H1 (cell line): Measurements from ENCODE around the gene FAM170B. TPM values are rescaled to one million over a fixed set of nuclear protein-coding genes. Genes with fewer than 3 reads are reported as not detected.

Experiments used
- CTCF ChIA-PET: fragments of 300-600 bp; sonication (Branson Sonifier 250); formaldehyde crosslinking; loops from one replicate; lab custom pipeline; 2021; ENCODE audit not compliant: partially characterized antibody; lab: Charles Lee
- POLR2A ChIA-PET: fragments of 300-600 bp; sonication (Branson Sonifier 250); formaldehyde crosslinking; loops from one replicate; lab custom pipeline; 2021; ENCODE audit warnings: inconsistent platforms; ENCODE audit not compliant: partially characterized antibody; lab: Charles Lee
- DNase-seq, 2 experiments: peaks; one replicate each; pipeline versions ENCODE4 v3.0.0 to v3.0.0-alpha.2; 2010 to 2022; ENCODE audit warnings: low spot score in 2 of 2, low read depth in 1 of 2, mixed read lengths in 1 of 2
- FAIRE-seq: peaks from 2 replicates; lab custom pipeline; 2011; peaks lifted over from hg19 to GRCh38; lab: Jason Lieb, UNC
- H2AFZ ChIP-seq: 2 replicates; pipeline ENCODE4 v1.8.1; 2012; ENCODE audit warnings: low read length, inconsistent platforms
- H2AK5ac ChIP-seq: 2 replicates; pipeline ENCODE4 v1.6.1; 2013; ENCODE audit warnings: low read depth, low read length
- H2BK120ac ChIP-seq: replicated peaks from 2 replicates; pipeline ENCODE3; 2013; ENCODE audit warnings: low read depth, low read length, inconsistent platforms
- H2BK12ac ChIP-seq: 2 replicates; pipeline ENCODE4 v1.6.1; 2013; ENCODE audit warnings: low read depth, low read length
- H2BK15ac ChIP-seq: 2 replicates; pipeline ENCODE4 v1.6.1; 2013; ENCODE audit warnings: low read length
- H2BK20ac ChIP-seq: 2 replicates; pipeline ENCODE4 v1.6.1; 2013; ENCODE audit warnings: low read length
- H2BK5ac ChIP-seq: 2 replicates; pipeline ENCODE4 v1.6.1; 2013; ENCODE audit warnings: low read depth, low read length
- H3K14ac ChIP-seq: 2 replicates; pipeline ENCODE4 v1.6.1; 2013; ENCODE audit warnings: inconsistent platforms; ENCODE audit not compliant: insufficient read length
- H3K18ac ChIP-seq: 2 replicates; pipeline ENCODE4 v1.6.1; 2013; ENCODE audit warnings: low read length; ENCODE audit errors: extremely low read depth
- H3K23ac ChIP-seq: 2 replicates; pipeline ENCODE4 v1.6.1; 2013; ENCODE audit warnings: inconsistent platforms; ENCODE audit not compliant: insufficient read length
- H3K23me2 ChIP-seq: 2 replicates; pipeline ENCODE4 v1.6.1; 2013; ENCODE audit warnings: low read depth, low read length
- H3K27ac ChIP-seq: 2 replicates; pipeline ENCODE4 v1.6.1; 2011; ENCODE audit warnings: low read depth, low read length, inconsistent platforms
- H3K27me3 ChIP-seq, 4 experiments: replicated peaks in 1 of 4; 1 replicate in 1 of 4; 2 replicates in 3 of 4; pipeline versions ENCODE4 v1.6.1 to v1.8.1; 2011 to 2013; ENCODE audit warnings: low read length in 3 of 4, mild to moderate bottlenecking in 3 of 4, inconsistent platforms in 2 of 4, mixed read lengths in 2 of 4, moderate library complexity in 1 of 4; ENCODE audit not compliant: control insufficient read depth in 3 of 4, insufficient read depth in 3 of 4; ENCODE audit errors: extremely low read depth in 1 of 4
- H3K36me3 ChIP-seq, 4 experiments: 2 replicates each; pipeline versions ENCODE4 v1.6.1 to v1.8.1; 2011 to 2013; ENCODE audit warnings: mild to moderate bottlenecking in 4 of 4, low read length in 3 of 4, moderate library complexity in 2 of 4, control low read depth in 1 of 4, inconsistent platforms in 1 of 4; ENCODE audit not compliant: insufficient read depth in 4 of 4, control insufficient read depth in 2 of 4
- H3K4ac ChIP-seq: replicated peaks from 2 replicates; pipeline ENCODE3; 2013; ENCODE audit warnings: low read length, low read depth, mixed read lengths, inconsistent platforms; ENCODE audit not compliant: insufficient read length
- H3K4me1 ChIP-seq, 4 experiments: replicated peaks in 1 of 4; 1 replicate in 1 of 4; 2 replicates in 3 of 4; pipeline versions ENCODE4 v1.6.1 to v1.8.1; 2011 to 2013; ENCODE audit warnings: low read length in 3 of 4, inconsistent platforms in 2 of 4, mixed read lengths in 1 of 4; ENCODE audit not compliant: insufficient read depth in 4 of 4, control insufficient read depth in 3 of 4
- H3K4me2 ChIP-seq, 2 experiments: 2 replicates each; pipeline versions ENCODE4 v1.6.1 to v1.8.1; 2011 to 2013; ENCODE audit warnings: low read depth in 2 of 2, low read length in 2 of 2, control low read depth in 1 of 2, inconsistent platforms in 1 of 2, mild to moderate bottlenecking in 1 of 2; ENCODE audit not compliant: insufficient read depth in 1 of 2
- H3K4me3 ChIP-seq, 4 experiments: fragments of 200-600, 300-600 bp in 1 of 4; sonication (generic), shearing (Covaris generic), sonication (Bioruptor Twin) in 1 of 4; 2 replicates each; pipeline versions ENCODE4 v1.5.1 to v1.8.1; 2011 to 2016; ENCODE audit warnings: low read length in 4 of 4, low read depth in 3 of 4, control low read depth in 2 of 4, inconsistent platforms in 2 of 4, mild to moderate bottlenecking in 2 of 4, mixed read lengths in 1 of 4, moderate library complexity in 1 of 4; ENCODE audit not compliant: insufficient read depth in 2 of 4; ENCODE audit errors: extremely low read depth in 1 of 4
- H3K56ac ChIP-seq: replicated peaks from 2 replicates; pipeline ENCODE3; 2013; ENCODE audit warnings: low read depth, mild to moderate bottlenecking, mixed read lengths, low read length, inconsistent platforms; ENCODE audit not compliant: insufficient read length
- H3K79me1 ChIP-seq: 2 replicates; pipeline ENCODE4 v1.6.1; 2013; ENCODE audit warnings: low read depth, low read length, control low read depth
- H3K79me2 ChIP-seq, 2 experiments: 2 replicates each; pipeline versions ENCODE4 v1.6.1 to v1.8.1; 2012 to 2013; ENCODE audit warnings: low read length in 2 of 2, mild to moderate bottlenecking in 2 of 2, inconsistent platforms in 1 of 2; ENCODE audit not compliant: insufficient read depth in 2 of 2, control insufficient read depth in 1 of 2
- H3K9ac ChIP-seq, 4 experiments: replicated peaks in 1 of 4; 1 replicate in 1 of 4; 2 replicates in 3 of 4; pipeline versions ENCODE4 v1.6.1 to v1.8.1; 2011 to 2013; ENCODE audit warnings: low read depth in 3 of 4, low read length in 3 of 4, control low read depth in 2 of 4, mild to moderate bottlenecking in 2 of 4, moderate library complexity in 2 of 4, inconsistent platforms in 1 of 4; ENCODE audit errors: extremely low read depth in 1 of 4
- H3K9me3 ChIP-seq, 2 experiments: 2 replicates each; pipeline versions ENCODE4 v1.6.1 to v1.8.1; 2012 to 2013; ENCODE audit warnings: mild to moderate bottlenecking in 2 of 2, moderate library complexity in 2 of 2, control low read depth in 1 of 2, inconsistent platforms in 1 of 2, low read depth in 1 of 2, low read length in 1 of 2, mixed read lengths in 1 of 2; ENCODE audit not compliant: insufficient read depth in 2 of 2
- H4K20me1 ChIP-seq, 2 experiments: replicated peaks in 1 of 2; 2 replicates each; pipeline versions ENCODE3 to v1.8.1; 2011 to 2013; ENCODE audit warnings: inconsistent platforms in 2 of 2, low read length in 2 of 2, mild to moderate bottlenecking in 1 of 2; ENCODE audit not compliant: insufficient read depth in 2 of 2, control insufficient read depth in 1 of 2
- H4K5ac ChIP-seq: 2 replicates; pipeline ENCODE4 v1.6.1; 2013; ENCODE audit warnings: low read length, low read depth, mixed read lengths, inconsistent platforms; ENCODE audit not compliant: insufficient read length
- H4K8ac ChIP-seq: 2 replicates; pipeline ENCODE4 v1.8.0; 2013; ENCODE audit warnings: mild to moderate bottlenecking, moderate library complexity, low read length, inconsistent platforms; ENCODE audit not compliant: insufficient read depth; ENCODE audit errors: extremely low read depth
- H4K91ac ChIP-seq: replicated peaks from 2 replicates; pipeline ENCODE3; 2013; ENCODE audit warnings: low read length, mixed read lengths, inconsistent platforms; ENCODE audit not compliant: insufficient read length
- KDM1A ChIP-seq: fragments of 200-600, 300-600 bp; sonication (generic); IDR thresholded peaks from 2 replicates; pipeline ENCODE4 v1.7.1; 2016; ENCODE audit warnings: mild to moderate bottlenecking, low read length, borderline replicate concordance
- KDM5A ChIP-seq: fragments of 200-600 bp; IDR thresholded peaks from 2 replicates; pipeline ENCODE4 v1.7.1; 2012; ENCODE audit warnings: mild to moderate bottlenecking, low read length, inconsistent platforms, mixed read lengths
- MAX ChIP-seq: IDR thresholded peaks from 2 replicates; pipeline ENCODE4 v1.6.1; 2012; ENCODE audit warnings: inconsistent platforms
- POLR2AphosphoS5 ChIP-seq: IDR thresholded peaks from 2 replicates; pipeline ENCODE4 v1.6.1; 2011; ENCODE audit warnings: low read depth, low read length
- SP4 ChIP-seq: IDR thresholded peaks from 2 replicates; pipeline ENCODE4 v1.6.1; 2012; ENCODE audit warnings: low read length, inconsistent platforms
- TEAD4 ChIP-seq: IDR thresholded peaks from 2 replicates; pipeline ENCODE4 v1.6.1; 2012; ENCODE audit warnings: low read depth, low read length, inconsistent platforms, mixed read lengths
- WGBS, 2 experiments: shearing (Covaris generic) in 1 of 2; methylation state at CpG; one replicate each; pipeline versions ENCODE4 v1.1.6 to v1.1.7; 2013 to 2015; ENCODE audit warnings: low lambda C conversion rate in 2 of 2, mixed read lengths in 2 of 2, inconsistent platforms in 1 of 2, low coverage in 1 of 2, missing lambda C conversion rate in 1 of 2; ENCODE audit not compliant: insufficient replicate concordance in 2 of 2, insufficient coverage in 1 of 2, insufficient read length in 1 of 2; ENCODE audit errors: extremely low coverage in 1 of 2, missing lambda C conversion rate in 1 of 2; 5-methylcytosine and 5-hydroxymethylcytosine counted together
- polyA plus RNA-seq, 7 experiments: library from polyadenylated mRNA; depleted of rRNA in 3 of 7; stranded (reverse) in 5 of 7; unstranded in 2 of 7; fragments of >200 nt in 5 of 7; fragments of 200-250 nt in 2 of 7; gene quantifications; 1 replicate in 5 of 7; 2 replicates in 1 of 7; 4 replicates in 1 of 7; pipeline versions ENCODE4 v1.2.1 to v1.2.3, GENCODE V29; 2011 to 2013; ENCODE audit warnings: missing spikeins in 2 of 7, mixed read lengths in 2 of 7
- total RNA-seq: library from RNA; stranded (reverse); fragmentation: NEBNext Ultra II Directional; extraction: Animal tissue kit (Norgen Biotek cat#: 25700); gene quantifications from 2 replicates; pipeline ENCODE4 v1.2.1, GENCODE V29; 2021

Gene FAM170B
- total and polyA plus RNA-seq, 2 of the 8 experiments (the other 6 are each of a cell fraction or from before 2014, with no cell fraction given) = not detected

GRCh38 chr10:49113741-49114141, 20.1 kb downstream of the FAM170B start:
- no peak for FAIRE-seq
- WGBS, 2 experiments = 88% methylated on average over 3 of the region's 3 CpGs; no CpG with 5 or more reads in 1 of the 2 experiments

More at GRCh38 chr10:49113741-49114141, 20.1 kb downstream of the FAM170B start:
- no peak overlapping the region for H4K5ac ChIP-seq
- DNase-seq = peak in 1 of 2 experiments; percentile 27
- no peaks in the 10 kb centered on the region for H3K79me2 ChIP-seq
- H3K27me3 ChIP-seq = peaks cover 0 to 11% (median 6%) of the 10 kb centered on the region in 4 experiments; a peak in 5 of 7 replicates
- no peaks in the 10 kb centered on the region for H3K36me3 ChIP-seq
- no peak overlapping the region for H3K4me2 ChIP-seq
- H2BK20ac ChIP-seq = no peak overlapping the region
- ChIA-PET CTCF (interaction anchor here (0.9 to 1.5 kb wide), 9 partner anchors 10 to 457 kb away, joined by 3 to 6 read pairs (median 4); no protein-coding TSS in a partner anchor), POLR2A (no interaction called here)
- H2BK120ac ChIP-seq = no peak overlapping the region
- H3K9me3 ChIP-seq = no peaks in the 10 kb centered on the region
- H3K79me1 ChIP-seq = no peaks in the 10 kb centered on the region
- no peak overlapping the region for H2BK15ac ChIP-seq
- H4K20me1 ChIP-seq = no peaks in the 10 kb centered on the region
- peaks cover 3% of the 10 kb centered on the region; the same call in 1 of the 2 replicates for H3K23me2 ChIP-seq
- H3K27ac ChIP-seq = no peak overlapping the region
- H2BK12ac ChIP-seq = no peak overlapping the region
- H3K4ac ChIP-seq = no peak overlapping the region
- no peak overlapping the region for H3K4me3 ChIP-seq
- no peak overlapping the region for H2AFZ ChIP-seq
- H3K14ac ChIP-seq = no peak overlapping the region
- H2AK5ac ChIP-seq = no peak overlapping the region
- H3K4me1 ChIP-seq = no peaks in the 10 kb centered on the region
- TF ChIP-seq TEAD4 (no peak), KDM5A (no peak), MAX (no peak), SP4 (no peak), POLR2AphosphoS5 (no peak), KDM1A (no peak)
- no peak overlapping the region for H4K8ac ChIP-seq
- no peak overlapping the region for H3K23ac ChIP-seq
- no peak overlapping the region for H3K18ac ChIP-seq
- no peak overlapping the region for H2BK5ac ChIP-seq
- H4K91ac ChIP-seq = no peak overlapping the region
- H3K56ac ChIP-seq = no peak overlapping the region
- no peak overlapping the region for H3K9ac ChIP-seq
